Fibroblast of skin of back (primary cell): ENCODE measurements around the gene CRB3.
"Not testable (repeated sequence)": the region's sequence is repeated elsewhere in the genome, so short reads cannot be mapped to it uniquely, and the experiment has no call there.

Source experiments
- DNase-seq: peaks from one replicate; pipeline ENCODE4 v3.0.0-alpha.2; 2013

CRB3 gene

DNA sequence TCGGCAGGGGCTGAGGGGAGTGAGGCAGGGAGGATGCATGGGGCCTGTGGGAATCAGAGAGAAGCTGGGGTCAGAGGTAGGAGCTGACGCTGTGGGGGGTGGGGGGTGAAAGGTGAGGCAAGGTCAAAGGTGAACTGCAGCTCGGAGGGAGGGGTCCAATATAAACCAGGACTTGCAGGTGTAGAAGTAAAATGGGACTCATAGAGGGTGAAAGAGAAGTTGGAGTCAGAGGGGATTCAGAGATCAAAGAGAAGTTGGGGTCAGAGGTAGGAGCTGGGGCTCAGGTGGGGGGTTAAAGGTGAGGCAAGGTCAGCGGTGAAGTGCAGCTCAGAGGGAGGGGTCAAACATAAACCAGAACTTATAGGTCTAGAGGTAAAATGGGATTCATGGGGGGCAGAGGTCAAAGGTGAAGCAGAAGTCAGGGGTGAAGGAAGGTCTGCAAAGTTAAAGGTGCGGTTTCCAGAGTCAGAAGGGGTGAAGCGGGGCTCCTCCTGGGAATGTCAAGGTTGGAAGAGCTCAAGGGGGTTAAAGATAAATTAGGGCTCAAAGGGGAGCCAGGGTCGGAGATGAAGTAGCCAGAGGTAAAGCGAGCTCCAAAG lies 30.5 kb downstream of the CRB3 start:
- DNase-seq = no peak

DNA sequence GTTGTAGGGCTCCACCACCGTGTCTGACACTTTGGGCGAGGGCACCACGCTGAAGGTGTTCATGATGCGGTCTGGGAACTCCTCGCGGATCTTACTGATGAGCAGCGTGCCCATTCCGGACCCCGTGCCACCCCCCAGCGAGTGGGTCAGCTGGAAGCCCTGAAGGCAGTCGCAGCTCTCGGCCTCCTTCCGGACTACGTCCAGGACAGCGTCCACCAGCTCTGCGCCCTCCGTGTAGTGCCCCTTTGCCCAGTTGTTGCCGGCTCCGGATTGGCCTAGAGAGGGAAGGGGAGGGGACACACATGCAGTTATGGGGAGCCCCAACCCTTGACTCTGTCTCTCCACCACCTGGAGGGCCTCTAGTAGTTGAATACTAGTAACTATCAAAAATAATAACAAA lies 31.9 kb downstream of the CRB3 start:
- DNase-seq = no peak

DNA sequence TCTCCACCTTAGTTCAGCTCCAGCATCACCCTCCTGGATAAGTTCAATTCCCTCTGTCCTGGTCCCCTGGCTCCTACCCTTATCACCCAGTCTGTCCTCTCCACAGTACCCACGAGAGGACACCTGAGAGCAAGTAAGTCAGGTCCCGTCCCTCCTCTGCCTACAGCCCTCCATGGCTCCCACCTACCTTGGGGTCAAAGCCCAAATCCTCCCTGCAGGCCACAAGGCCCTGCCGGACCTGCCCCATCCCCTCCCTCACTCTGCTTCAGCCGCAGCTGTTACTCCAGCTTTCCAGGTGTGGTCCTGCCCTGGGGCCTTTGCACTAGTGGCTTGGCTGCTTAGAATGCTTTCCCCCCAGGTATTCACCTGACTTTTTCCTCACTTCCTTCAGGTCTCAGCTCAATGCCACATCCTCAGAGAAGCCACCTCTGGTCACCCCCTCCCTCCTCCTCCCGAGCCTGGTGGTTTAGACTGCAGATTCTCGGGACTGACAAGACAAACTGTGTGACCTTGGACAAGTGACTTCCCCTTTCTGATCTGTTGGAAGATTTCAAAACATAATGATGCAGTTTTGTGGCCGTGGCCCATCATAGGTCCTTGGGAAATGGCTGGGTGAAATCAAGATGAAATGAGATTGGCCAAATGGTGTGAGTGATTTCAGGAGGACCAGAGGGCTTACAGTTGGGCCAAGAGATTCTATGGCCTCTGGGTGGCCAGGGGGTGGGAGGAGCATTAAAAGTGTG lies 34.4 kb downstream of the CRB3 start:
- DNase-seq = no peak

DNA sequence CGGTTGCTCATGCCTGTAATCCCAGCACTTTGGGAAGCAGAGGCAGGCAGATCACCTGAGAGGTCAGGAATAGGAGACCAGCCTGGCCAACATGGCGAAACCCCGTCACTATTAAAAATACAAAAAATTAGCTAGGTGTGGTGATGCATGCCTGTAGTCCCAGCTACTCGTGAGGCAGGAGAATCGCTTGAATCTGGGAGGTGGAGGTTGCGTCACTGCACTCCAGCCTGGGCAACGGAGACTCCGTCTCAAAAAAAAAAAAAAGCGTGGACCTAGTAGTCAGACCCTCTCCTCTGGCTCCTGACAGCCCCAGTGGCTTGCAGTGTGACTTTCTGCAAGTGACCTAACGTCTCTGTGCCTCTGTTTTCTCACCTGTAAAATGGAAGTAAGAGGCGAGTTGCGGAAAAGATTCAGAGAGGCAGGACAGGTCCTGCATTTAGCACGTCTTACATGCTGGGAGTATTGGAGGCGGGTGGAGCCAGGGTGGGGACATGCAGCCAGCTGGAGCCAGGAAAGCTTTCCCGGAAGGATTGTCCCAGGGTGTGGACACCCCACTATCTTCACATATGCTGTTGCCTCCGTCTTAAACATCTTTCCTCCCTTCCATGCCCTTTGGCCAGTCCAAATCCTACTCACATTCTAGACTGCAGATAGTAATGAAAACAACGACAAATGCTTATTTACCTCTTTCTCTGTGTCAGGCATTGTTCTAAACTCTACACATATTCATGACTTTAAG lies 35.1 kb downstream of the CRB3 start:
- DNase-seq = no peak

DNA sequence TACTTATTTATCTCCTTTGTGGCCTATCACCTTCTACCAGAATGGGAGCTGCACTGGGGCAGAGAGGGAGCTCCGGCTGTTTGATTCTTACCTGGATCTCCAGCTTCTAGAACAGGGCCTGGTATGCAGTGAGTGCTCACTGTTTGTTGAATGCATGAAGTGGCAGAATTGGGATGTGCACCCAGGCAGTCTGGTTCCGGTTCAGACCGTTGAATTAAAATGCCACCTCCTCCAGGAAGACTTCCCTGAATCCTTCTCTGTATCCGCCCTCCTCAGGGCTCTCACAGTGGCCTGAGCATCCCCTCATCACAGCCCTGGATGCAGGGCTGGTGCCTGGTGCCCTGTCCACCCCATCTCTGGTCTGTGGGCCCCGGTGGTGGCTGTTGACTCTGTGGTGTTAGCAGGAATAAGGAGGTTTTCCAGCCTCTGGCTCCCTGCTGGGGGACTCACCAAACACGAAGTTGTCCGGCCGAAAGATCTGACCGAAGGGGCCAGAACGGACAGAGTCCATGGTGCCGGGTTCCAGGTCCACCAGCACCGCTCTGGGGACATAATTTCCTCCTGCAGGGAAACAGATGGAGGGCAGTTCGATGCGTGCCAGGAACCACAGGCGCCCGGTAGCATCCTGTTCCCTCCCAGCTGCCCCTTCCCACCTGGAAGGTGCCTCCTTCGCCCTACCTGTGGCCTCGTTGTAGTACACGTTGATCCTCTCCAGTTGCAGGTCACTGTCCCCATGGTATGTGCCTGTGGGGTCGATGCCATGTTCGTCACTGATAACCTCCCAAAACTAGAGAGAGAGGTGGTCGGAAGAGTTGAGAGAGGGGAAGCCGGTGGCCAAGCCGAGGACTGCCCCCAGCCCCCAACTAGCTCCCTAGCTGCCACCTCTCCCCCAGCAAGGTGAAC lies 37.0 kb downstream of the CRB3 start:
- no peak for DNase-seq

DNA sequence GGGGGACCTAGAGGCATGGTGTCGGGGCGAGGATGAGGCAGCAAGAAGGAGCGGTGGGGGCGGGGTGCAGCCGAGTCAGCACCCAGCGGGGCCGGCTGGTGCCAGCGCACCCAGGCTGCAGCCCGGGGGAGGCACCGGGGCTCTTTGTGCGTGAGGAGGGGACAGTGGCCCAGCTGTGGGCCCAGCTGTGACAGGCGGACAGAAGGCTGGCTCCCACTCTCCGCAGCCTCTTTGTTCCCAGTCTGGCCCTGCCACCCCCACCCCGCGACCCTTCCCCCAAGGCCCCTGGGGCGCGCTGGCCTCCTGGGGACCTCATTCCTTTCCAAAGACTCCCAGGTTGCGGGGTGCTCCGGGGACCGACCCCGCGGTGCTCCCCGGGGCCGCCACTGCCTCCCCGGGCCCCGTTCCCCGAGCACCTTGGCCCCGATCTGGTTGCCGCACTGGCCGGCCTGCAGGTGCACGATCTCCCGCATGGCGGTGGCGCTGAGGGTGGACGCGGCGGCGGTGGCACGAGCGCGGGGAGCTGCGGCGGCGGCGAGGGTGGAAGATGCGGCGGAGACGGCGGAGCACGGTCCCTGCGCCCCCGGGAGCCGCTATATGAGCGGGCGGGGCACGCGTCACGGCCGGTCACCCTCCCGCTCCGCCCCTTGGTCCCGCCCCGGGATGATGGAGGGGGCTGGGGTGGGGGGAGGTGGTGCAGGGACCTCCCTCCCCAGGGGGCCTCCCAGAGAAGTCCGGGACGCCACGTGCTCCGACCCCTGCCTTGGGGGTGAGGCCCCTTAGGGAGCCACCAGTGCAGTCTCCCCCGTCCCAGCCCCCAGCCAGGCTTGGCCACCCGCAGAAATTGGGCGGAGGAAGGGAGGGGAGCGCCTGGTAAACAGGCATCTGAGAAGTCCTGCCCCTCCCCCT lies 37.9 kb downstream of the CRB3 start, which contains the start of gene TUBB4A:
Gene TUBB4A, minus strand, starts transcription at position 570 of the 909 bp plus-strand sequence. Its CDS starts 97 bp downstream, at position 473.
- no peak for DNase-seq

DNA sequence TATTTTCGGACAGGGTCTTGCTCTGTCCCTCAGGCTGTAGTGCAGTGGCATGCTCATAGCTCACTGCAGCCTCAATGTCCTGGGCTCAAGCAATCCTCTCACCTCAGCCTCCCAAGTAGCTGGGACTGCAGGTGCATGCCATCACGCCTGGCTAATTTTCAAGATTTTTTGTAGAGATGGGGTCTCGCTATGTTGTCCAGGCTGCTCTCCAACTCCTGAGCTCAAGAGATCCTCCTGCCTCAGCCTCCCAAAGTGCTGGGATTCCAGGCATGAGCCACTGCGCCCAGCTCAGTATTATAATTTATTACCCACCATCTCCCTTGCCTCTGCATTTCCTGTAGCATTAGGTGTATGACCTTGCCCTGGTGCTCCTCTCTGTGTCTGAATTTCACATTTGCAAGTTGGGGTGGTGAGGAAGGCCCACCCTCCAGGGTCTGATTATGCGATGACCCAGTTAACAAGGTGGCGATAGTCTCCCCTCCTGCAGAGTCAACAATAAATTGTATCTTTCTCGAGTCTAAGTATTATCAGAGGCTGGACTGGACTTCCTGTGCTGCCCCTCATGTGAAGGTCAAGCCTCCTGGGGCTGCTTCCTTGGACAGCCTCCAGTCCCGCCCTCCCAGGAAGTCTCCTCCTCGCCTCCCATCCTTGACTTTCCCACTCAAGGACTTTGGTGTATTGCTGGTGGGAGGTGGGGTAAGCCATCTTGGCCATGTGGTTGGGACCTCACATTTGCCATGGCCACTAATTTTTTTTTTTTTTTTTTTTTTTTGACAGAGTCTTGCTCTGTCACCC lies 39.5 kb downstream of the CRB3 start:
- DNase-seq = no peak

DNA sequence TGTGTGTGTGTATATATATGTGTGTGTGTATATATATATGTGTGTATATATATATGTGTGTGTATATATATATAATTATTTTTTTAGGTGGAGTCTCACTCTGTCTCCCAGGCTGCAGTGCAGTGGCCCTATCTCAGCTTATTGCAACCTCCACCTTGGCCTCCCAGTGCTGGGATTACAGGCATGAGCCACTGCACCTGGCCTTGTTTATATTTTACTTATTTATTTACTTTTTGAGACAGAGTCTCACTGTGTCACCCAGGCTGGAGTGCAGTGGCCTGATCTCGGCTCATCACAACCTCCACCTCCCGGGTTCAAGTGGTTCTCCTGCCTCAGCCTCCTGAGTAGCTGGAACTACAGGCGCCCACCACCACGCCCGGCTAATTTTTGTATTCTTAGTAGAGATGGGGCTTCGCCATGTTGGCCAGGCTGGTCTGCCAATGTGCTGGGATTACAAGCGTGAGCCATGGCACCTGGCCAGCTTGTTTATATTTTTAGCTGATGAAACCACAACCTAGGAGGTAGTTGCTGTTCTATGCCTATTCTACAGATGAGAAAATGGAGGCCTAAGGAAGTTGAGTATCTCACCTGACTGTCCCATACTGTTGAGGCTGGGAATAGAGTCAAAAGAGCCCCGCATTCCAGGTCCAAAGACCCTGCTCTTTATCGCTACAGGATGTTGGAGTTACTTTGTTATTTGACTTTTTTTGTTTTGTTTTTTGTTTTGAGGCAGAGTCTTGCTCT lies 44.1 kb downstream of the CRB3 start:
- DNase-seq = not testable (repeated sequence)

DNA sequence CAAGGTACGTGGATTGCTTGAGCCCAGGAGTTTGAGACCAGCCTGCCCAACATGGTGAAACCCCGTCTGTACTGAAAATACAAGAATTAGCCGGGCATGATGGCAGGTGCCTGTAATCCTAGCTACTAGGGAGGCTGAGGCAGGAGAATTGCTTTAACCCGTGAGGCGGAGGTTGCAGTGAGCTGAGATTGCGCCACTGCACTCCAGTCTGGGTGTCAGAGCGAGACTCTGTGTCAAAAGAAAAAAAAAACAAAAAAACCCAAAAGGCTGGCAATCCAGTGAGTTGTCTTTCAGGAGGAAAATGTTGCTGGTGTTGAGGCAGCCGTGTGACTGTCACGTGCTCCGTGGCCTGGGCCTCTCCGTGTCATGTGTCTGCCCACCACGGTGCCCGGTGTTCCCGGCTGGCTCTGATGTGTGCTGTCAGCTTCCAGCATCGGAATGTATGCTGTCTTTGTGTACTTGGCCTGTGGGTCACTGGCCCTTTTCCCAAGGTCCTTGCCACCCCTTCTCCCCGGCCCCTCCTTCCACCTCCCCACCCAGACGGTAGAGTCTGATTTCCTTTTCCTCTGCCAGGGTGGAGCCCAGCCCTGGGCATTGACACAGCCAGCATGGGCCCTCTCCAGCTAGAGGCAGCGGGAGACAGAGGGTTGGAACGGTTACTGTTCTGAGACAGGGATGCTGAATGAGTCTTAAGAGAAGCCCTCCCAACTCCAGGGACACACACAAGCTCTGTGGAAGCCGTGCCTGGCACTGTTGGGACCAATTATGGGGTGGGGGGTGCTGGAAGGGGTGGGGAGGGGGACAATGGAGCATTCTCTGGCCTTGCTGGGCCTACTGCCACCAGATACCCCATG lies 45.3 kb downstream of the CRB3 start:
- DNase-seq = no peak

DNA sequence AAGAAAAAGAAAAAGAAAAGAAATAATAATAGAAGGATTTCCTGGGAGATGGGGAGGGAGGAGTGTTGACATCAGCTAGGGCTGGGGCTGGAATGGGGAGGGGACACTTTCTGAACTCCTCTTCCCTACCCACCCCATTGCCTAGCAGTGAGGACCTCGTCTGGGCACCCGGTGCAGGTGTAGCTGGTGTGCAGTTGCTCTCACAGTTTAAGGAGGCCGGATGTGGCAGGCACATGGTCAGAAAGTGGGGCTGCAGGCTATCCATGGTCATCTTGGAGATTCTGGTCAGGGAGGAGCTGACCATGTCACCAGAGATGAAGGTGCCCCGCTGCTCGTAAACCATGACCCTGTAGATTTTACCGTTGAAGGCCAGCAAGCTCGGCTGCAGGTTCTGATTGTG lies 46.5 kb downstream of the CRB3 start:
- DNase-seq = no peak

DNA sequence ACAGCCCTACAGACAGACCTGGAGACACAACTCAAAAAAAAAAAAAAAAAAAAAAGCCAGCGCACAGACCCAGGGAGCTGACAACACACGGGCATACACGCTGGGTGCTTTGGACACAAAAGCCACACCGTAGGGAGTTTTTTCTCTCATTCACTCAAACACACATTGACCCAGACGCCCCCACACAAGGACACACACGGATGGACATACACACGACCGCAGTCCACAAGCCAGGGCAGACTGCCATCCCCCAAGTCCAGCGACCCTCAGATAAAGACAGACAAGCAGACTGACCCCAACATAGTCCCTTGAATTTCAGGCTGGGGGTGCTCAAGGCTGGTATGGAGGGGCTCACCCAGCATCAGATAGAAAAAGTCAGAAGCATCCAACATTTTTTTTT lies 50.0 kb downstream of the CRB3 start:
- no peak for DNase-seq

DNA sequence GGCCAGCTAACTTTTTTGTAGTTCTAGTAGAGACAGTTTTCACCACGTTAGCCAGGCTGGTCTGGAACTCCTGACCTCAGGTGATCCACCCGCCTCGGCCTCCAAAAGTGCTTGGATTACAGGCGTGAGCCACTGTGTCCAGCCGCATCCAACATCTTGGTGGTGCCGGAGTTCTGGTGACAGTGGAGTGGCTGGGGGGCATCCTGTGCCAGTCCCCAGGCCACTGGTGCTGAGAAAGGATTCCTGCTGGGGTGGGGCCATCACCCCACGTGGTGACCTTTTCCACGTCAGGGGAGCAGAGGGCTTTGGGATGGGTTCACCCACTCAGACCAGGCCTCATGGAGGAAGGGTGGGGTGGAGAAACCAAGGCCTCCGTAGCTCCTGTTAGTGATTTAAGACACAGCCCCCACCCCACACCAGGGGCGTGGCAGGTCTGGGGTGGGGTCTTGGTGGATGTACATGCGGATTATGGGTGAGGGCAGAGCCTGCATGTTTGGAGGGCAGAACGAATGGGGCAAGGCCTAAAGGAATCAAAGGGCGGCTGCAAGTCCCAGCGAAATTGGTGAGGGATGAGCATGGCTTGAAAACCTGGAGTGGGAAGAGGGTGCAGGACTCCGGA lies 51.0 kb downstream of the CRB3 start:
- DNase-seq = no peak

DNA sequence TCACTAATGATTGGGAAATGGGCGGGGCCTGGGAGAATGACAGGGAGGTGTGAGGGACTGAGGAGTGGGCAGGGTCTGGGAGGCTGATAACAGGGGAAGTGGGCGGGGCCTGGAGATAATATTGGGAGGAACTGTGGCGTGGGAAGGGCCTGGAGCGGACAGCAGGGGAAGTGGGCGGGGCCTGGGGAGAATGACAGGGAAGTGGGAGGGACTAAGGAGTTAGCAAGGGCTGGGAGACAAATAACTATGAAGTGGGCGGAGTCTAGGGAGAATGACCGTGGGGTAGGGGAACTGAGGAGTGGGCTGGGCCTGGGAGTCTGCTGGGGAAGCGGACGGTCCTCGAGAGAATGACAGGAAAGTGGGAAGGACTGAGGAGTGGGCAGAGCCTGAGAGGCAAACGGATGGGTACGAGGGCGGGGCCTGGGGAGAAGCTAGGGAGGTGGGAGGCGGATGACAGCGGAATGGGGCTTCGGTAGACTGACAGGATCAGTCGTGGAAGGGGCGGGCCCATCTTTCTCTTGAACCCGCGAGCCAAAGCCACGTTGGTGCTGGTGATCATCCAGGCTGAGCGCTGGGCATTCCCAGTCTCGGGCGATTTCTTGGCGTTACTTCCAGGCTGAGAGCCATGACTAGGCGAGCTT lies 52.1 kb downstream of the CRB3 start:
- DNase-seq = peak; percentile 87
